ENCODE data around the gene KDM7A.

DNA sequence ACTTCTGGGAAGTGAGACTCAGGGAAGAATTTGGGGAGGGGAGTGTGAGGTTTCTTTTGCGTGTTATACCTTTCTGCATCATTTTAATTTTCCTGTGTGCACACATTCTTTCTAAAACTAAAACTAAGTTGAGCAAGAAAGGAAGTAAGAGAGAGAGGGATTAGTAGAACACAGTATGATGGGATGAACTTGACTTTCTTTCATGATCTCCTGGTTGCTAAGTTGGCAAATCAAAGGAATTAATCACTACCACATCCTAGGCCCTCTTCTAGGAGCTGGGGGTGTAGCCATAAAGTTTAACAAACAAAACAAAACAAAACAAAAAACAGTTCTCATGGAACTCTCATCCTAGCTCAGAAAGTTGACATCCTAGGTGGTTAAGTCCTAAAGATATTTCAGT, 19.1 kb upstream of the KDM7A start:
- no peak for TF ChIP-seq CTCF (IDR thresholded peaks at IDR 0.05; ENCODE audit: poor library complexity)
- no peak for TF ChIP-seq EZH2 (IDR thresholded peaks at IDR 0.05; ENCODE audit: borderline replicate concordance)
- no peak for TF ChIP-seq EZH2phosphoT487 (IDR thresholded peaks at IDR 0.05; ENCODE audit: low read depth, severe bottlenecking, unreplicated experiment)

Data from hepatocyte (in vitro differentiated cells).